Fibroblast of skin of back (primary cell): Measurements from ENCODE around the gene AMT.

ENCODE experiments used
- DNase-seq: peaks from one replicate; pipeline ENCODE4 v3.0.0-alpha.2; 2013

AMT gene

DNA sequence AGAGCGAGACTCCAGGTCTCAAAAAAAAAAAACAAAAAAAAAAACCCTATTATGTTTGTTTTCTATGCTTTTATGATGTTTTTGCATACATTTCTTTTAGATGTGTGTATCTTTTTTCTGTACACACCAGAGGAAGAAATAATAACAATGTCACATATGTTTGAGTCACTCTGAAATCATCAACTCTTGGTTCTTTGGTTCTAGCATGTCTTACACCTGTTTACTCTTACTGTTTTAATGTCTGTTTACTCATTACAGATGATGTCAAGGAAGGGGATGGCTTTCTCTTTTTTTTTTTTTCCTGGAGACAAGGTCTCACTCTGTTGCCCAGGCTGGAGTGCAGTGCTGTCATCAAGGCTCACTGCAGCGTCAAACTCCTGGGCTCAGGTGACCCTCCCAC, 34.6 kb downstream of the AMT start:
- no peak for DNase-seq

DNA sequence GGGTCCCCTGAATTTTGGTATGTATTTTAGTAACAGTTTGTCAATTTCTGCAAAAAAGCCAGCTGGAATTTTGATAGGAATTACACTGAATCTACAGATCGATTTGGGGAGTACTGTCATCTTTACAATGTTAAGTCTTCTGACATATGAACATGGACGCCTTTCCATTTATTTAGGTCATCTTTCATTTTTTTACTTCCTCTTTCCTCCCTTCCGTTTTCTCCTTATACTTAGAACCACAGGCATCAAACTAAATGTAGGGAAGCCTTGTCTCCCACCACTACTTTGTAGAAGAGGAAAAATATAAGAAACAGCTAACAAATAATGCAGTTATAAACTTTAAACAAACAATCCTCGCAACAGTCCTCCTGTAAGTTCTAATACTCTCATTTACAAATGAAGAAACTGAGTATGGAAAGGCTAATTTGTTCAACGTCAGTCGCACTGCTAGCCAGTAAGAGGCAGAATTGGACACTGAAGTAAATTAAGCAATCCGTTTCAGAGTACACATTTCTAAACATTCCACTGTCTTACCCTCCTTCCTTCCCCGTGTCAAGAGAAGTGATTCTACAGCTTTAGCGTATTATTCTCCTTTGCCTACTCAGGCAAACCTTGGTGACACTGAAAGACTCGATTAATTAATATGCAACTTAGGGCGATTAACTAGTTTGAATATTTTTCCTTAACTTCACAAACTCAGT, 36.1 kb downstream of the AMT start:
- DNase-seq, result no peak

- no peak for DNase-seq
Measured at GRCh38 chr3:49385617-49386016, 36.7 kb downstream of the AMT start.

DNA sequence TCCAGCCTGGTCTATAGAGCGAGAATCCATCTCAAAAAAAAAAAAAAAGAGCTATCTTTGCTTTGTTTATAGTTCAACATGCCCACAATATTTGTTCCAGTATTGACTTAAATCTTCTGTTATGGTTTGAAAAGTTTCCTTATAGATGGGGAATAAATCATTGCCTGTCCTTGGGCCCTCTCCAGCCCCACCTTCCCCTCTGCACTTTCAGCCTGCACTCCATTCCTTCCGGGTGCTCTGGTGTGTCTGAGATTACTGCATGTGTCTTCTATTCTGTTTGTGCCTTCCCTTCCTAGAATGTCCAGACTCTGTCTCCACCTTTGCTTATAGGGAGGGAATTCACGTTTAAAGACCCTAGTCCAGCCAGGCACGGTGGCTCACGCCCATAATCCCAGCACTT, 38.9 kb downstream of the AMT start:
- DNase-seq, result no peak

- peak; percentile 95 for DNase-seq
Measured at GRCh38 chr3:49378249-49378895, 43.9 kb downstream of the AMT start.

GRCh38 chr3:49377483-49377882, 44.8 kb downstream of the AMT start:
- peak; percentile 73 for DNase-seq

- no peak for DNase-seq
Measured at GRCh38 chr3:49371946-49372345, 50.3 kb downstream of the AMT start.

DNA sequence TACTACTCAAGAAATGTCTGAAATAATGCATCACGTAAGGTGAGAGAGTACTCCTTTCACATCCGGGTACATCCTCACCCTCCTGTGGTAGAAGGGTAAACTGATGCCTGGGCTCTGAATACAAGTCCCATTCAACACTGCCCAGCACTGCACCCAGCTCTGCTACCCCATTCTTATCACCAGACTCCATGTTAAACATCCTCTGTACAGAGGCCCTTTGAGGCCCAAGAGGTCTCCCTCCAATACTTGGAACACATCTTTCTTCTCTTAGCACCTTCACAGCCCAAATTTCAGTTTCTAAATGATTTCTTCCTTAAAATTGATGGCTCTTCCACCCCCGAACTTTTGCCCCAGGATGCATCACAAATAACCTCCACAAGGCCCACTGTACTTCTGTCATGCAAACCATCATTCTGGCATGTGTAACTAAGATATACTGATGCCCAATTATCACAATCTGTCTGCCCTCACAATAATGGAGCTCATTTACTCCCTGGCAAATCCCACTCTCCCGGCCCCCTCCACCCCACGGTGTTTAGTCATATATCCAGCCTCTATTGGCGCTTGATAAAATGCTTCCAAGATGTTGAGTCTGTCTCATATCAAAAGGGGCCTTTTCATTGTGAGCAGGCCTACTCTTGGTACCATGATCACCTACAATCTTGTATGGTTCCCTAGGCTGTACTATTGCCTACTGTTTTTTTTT, 51.5 kb downstream of the AMT start:
- no peak for DNase-seq
